IPS DF 6.9 (cell line): ENCODE results near the gene WDR26.
A peak's percentile ranks its signal among the peaks of the same experiment; 100 is the strongest.
"Not testable (repeated sequence)": the region's sequence is repeated elsewhere in the genome, so short reads cannot be mapped to it uniquely, and the experiment has no call there.

Experiments used
- DNase-seq: peaks from one replicate; pipeline ENCODE4 v3.0.0-alpha.2; 2013; ENCODE audit warnings: low read depth, low spot score
- H3K27ac ChIP-seq: one replicate; pipeline ENCODE4 v1.5.1; 2013; ENCODE audit warnings: low read length, control low read depth
- H3K27me3 ChIP-seq: 2 replicates; pipeline ENCODE4 v1.6.1; 2013; ENCODE audit warnings: mild to moderate bottlenecking, low read length; ENCODE audit not compliant: control insufficient read depth, insufficient read depth
- H3K36me3 ChIP-seq: 2 replicates; pipeline ENCODE4 v1.6.1; 2013; ENCODE audit warnings: low read length; ENCODE audit not compliant: control insufficient read depth, insufficient read depth
- H3K4me1 ChIP-seq: 2 replicates; pipeline ENCODE4 v1.6.1; 2013; ENCODE audit warnings: low read length; ENCODE audit not compliant: control insufficient read depth, insufficient read depth
- H3K4me3 ChIP-seq: 2 replicates; pipeline ENCODE4 v1.5.1; 2013; ENCODE audit warnings: mild to moderate bottlenecking, low read length
- H3K9me3 ChIP-seq: 2 replicates; pipeline ENCODE4 v1.6.1; 2013; ENCODE audit warnings: low read length, inconsistent platforms; ENCODE audit not compliant: control insufficient read depth, insufficient read depth
- WGBS: extraction: QIAGEN DNeasy Blood & Tissue Kit; methylation state at CpG from one replicate; pipeline ENCODE4 v1.1.7; 2013; ENCODE audit warnings: mixed read lengths, missing lambda C conversion rate; ENCODE audit not compliant: insufficient read length, insufficient coverage; 5-methylcytosine and 5-hydroxymethylcytosine counted together

Gene WDR26

GRCh38 chr1:224434691-224435317 is at the start of gene WDR26:
Gene WDR26 (minus strand): TSS chr1:224434797.
- no CpG with 5 or more reads among the region's 46 CpGs for WGBS
- H3K27me3 ChIP-seq = no peaks in the 10 kb centered on the region
- peak; percentile 45 for DNase-seq
- H3K36me3 ChIP-seq = no peaks in the 10 kb centered on the region; the same call in 1 of the 2 replicates
- H3K4me1 ChIP-seq = no peaks in the 10 kb centered on the region
- H3K4me3 ChIP-seq = peak within 1 kb of the TSS; percentile 73
- H3K9me3 ChIP-seq = no peaks in the 10 kb centered on the region
- no peak within 1 kb of the TSS for H3K27ac ChIP-seq

GRCh38 chr1:224483206-224483605 is 48.6 kb upstream of the WDR26 start:
- WGBS = no CpG with 5 or more reads among the region's 7 CpGs
- H3K4me1 ChIP-seq, H3K27ac ChIP-seq, H3K36me3 ChIP-seq, H3K4me3 ChIP-seq, DNase-seq, H3K27me3 ChIP-seq, H3K9me3 ChIP-seq: not testable (repeated sequence)

GRCh38 chr1:224482619-224483018 is 48.0 kb upstream of the WDR26 start:
- WGBS = no CpG with 5 or more reads among the region's 4 CpGs
- Histone ChIP-seq H3K9me3 (no peaks in the 10 kb centered on the region), H3K4me1 (no peaks in the 10 kb centered on the region), H3K27me3 (no peaks in the 10 kb centered on the region), H3K36me3 (no peaks in the 10 kb centered on the region), H3K4me3 (no peak overlapping the region), H3K27ac (no peak overlapping the region)
- no peak for DNase-seq

DNA sequence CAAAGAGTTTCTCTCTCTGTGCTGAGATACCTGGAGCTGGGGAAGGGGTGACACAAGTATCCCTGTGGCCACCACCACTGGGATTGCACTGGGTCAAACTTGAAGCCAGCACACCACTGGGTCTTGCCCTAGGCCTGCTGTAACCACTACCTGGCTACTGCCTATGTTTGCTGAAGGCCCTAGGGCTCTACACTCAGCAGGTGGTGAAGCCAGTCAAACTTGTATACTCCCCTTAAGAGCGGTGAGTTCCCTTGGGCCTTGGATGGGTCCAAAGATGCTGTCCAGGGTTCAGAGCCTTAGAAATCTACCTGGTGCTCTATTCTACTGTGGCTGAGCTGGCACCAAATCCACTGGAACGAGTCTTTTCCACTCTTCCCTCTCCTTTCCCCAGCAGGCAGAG is 47.0 kb upstream of the WDR26 start:
- H3K27me3 ChIP-seq = no peaks in the 10 kb centered on the region
- no peak overlapping the region for H3K4me3 ChIP-seq
- H3K27ac ChIP-seq = no peak overlapping the region
- WGBS = no CpG with 5 or more reads among the region's 2 CpGs
- no peak for DNase-seq
- no peaks in the 10 kb centered on the region for H3K9me3 ChIP-seq
- no peaks in the 10 kb centered on the region for H3K36me3 ChIP-seq
- no peaks in the 10 kb centered on the region for H3K4me1 ChIP-seq

DNA sequence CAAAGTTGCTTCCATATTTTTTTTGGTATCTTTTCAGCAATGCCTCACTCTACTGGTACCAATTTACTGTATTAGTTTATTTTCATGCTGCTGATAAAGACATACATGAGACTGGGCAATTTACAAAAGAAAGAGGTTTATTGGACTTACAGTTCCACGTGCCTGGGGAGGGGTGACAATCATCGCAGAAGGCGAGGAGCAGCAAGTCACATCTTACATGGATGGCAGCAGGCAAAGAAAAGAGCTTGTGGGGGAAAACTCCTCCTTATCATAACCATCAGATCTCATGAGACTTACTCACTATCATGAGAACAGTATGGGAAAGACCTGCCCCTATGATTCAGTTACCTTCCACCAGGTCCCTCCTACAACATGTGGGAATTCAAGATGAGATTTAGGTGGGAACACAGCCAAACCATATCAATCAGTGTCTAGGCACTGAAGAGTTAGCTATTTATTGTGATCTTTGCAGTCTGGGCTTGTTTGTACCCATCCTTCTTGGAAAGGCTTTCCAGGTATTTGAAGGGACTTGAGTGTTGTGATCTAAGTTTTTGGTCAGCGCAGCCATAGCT is 46.4 kb upstream of the WDR26 start:
- no CpG with 5 or more reads among the region's 4 CpGs for WGBS
- not testable (repeated sequence) for H3K9me3 ChIP-seq, H3K4me1 ChIP-seq, H3K27ac ChIP-seq, H3K4me3 ChIP-seq, H3K27me3 ChIP-seq, DNase-seq, H3K36me3 ChIP-seq

DNA sequence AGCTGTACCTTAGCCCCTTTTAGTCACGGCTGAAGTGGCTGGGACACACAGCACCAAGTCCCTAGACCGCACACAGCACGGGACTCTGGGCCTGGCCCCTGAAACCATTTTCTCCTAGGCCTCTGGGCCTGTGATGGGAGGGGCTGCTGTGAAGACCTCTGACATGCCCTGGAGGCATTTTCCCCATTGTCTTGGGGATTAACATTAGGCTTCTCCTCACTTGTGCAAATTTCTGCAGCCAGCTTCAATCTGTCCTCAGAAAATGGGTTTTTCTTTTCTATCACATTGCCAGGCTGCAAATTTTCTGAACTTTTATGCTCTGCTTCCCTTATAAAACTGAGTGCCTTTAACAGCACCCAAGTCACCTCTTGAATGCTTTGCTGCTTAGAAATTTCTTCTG is 45.6 kb upstream of the WDR26 start:
- DNase-seq, H3K4me1 ChIP-seq, H3K4me3 ChIP-seq, H3K36me3 ChIP-seq, H3K27me3 ChIP-seq, H3K9me3 ChIP-seq, H3K27ac ChIP-seq: not testable (repeated sequence)
- no CpG with 5 or more reads among the region's 3 CpGs for WGBS

DNA sequence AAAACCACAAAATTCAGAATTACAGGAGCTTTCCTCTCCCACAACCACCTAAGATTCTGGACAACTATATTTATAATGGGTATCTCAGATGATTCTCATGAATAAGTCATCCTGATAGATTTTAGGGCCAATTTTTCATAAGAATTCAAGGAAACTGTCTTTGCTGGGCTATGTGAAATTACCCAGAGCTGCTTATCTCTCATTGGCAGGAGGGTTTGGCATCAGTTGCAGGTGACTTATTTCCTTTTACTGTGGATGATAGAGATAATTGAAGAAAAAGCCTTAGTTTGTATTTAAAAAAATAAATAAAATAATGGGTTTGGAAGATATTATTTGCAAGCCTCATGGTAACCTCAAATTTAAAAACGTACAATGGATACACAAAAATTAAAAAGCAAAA is 38.2 kb upstream of the WDR26 start:
- no peak overlapping the region for H3K27ac ChIP-seq
- H3K27me3 ChIP-seq = no peaks in the 10 kb centered on the region
- H3K4me1 ChIP-seq = no peaks in the 10 kb centered on the region
- no peak for DNase-seq
- H3K36me3 ChIP-seq = no peaks in the 10 kb centered on the region
- no peaks in the 10 kb centered on the region for H3K9me3 ChIP-seq
- H3K4me3 ChIP-seq = no peak overlapping the region
- WGBS = no CpG with 5 or more reads among the region's 1 CpG

GRCh38 chr1:224466154-224466553 is 31.6 kb upstream of the WDR26 start:
- H3K36me3 ChIP-seq = no peaks in the 10 kb centered on the region
- H3K27me3 ChIP-seq = no peaks in the 10 kb centered on the region
- H3K9me3 ChIP-seq = no peaks in the 10 kb centered on the region
- WGBS = no CpG with 5 or more reads among the region's 2 CpGs
- no peak overlapping the region for H3K4me3 ChIP-seq
- no peaks in the 10 kb centered on the region for H3K4me1 ChIP-seq
- no peak for DNase-seq
- H3K27ac ChIP-seq = no peak overlapping the region

GRCh38 chr1:224459966-224460365 is 25.4 kb upstream of the WDR26 start:
- Histone ChIP-seq H3K27me3 (no peaks in the 10 kb centered on the region), H3K4me3 (no peak overlapping the region), H3K27ac (no peak overlapping the region), H3K9me3 (no peaks in the 10 kb centered on the region), H3K4me1 (no peaks in the 10 kb centered on the region), H3K36me3 (0 out of 2 replicates have a peak, but pooled peaks cover 2% of the 10 kb centered on the region)
- no CpG with 5 or more reads among the region's 5 CpGs for WGBS
- DNase-seq = no peak

DNA sequence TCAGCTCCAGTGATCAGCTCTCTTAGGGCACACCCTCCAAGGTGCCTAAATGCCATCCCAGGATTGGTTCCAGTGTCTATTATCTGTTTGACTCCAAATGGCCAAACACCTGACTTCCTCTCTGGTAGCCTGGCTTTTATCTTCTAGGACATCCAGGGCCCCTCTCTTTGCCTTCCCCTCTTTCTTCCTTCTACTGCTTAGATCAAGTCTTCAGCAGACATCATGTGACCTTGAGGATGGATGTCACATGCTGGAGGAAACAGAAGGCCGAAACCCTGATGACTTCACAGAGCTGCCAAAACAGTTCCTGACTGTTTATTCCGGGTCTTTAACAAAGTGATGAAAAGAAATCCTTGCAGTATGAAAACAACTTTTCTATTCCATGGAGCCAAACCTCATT is 24.4 kb upstream of the WDR26 start:
- Histone ChIP-seq H3K4me1 (no peaks in the 10 kb centered on the region), H3K27ac (no peak overlapping the region), H3K4me3 (no peak overlapping the region), H3K36me3 (0 out of 2 replicates have a peak, but pooled peaks cover 2% of the 10 kb centered on the region), H3K27me3 (no peaks in the 10 kb centered on the region), H3K9me3 (no peaks in the 10 kb centered on the region)
- DNase-seq = no peak
- no CpG with 5 or more reads among the region's 2 CpGs for WGBS

DNA sequence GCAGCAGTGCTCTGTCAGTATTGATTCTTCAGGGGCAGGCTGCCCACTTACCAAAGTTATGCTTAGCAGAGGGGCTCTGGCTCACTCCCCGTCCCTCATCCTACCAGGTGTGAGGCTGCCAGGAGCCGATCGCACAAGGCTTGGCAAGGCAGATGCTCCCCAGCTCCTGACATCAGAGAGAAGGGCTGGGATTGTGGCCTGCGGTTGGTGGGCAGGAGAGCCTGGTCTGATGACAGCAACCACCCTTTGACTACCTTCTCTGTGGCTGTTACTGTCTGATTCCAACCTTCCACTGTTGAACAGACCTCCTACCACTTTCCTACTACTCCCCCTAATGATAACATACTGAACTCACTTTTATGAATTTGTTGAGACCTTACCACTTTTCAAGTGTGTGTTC is 23.7 kb upstream of the WDR26 start:
- Histone ChIP-seq H3K4me3 (no peak overlapping the region), H3K27me3 (no peaks in the 10 kb centered on the region), H3K4me1 (no peaks in the 10 kb centered on the region), H3K9me3 (no peaks in the 10 kb centered on the region), H3K36me3 (0 out of 2 replicates have a peak, but pooled peaks cover 2% of the 10 kb centered on the region), H3K27ac (no peak overlapping the region)
- DNase-seq = no peak
- WGBS = no CpG with 5 or more reads among the region's 4 CpGs
